H1 (cell line): ENCODE measurements around the gene CPXM1. TPM values are rescaled to one million over a fixed set of nuclear protein-coding genes. Genes with fewer than 3 reads are reported as not detected.

Experiments used
- CBX8 ChIP-seq: fragments of 300-800, 300-1000 bp; sonication (generic); IDR thresholded peaks from 2 replicates; pipeline ENCODE4 v1.7.1; 2016; ENCODE audit warnings: low read depth, low read length, borderline replicate concordance
- KDM5A ChIP-seq: fragments of 200-600 bp; IDR thresholded peaks from 2 replicates; pipeline ENCODE4 v1.7.1; 2012; ENCODE audit warnings: mild to moderate bottlenecking, low read length, inconsistent platforms, mixed read lengths
- polyA plus RNA-seq, 7 experiments: library from polyadenylated mRNA; depleted of rRNA in 3 of 7; stranded (reverse) in 5 of 7; unstranded in 2 of 7; fragments of >200 nt in 5 of 7; fragments of 200-250 nt in 2 of 7; gene quantifications; 1 replicate in 5 of 7; 2 replicates in 1 of 7; 4 replicates in 1 of 7; pipeline versions ENCODE4 v1.2.1 to v1.2.3, GENCODE V29; 2011 to 2013; ENCODE audit warnings: missing spikeins in 2 of 7, mixed read lengths in 2 of 7
- total RNA-seq: library from RNA; stranded (reverse); fragmentation: NEBNext Ultra II Directional; extraction: Animal tissue kit (Norgen Biotek cat#: 25700); gene quantifications from 2 replicates; pipeline ENCODE4 v1.2.1, GENCODE V29; 2021
- TF ChIP-seq, protein P1 (sequence below): IDR thresholded peaks from 2 replicates; pipeline ENCODE4 v1.6.1; 2012; ENCODE audit warnings: inconsistent platforms
- TF ChIP-seq, protein P2 (sequence below): IDR thresholded peaks from 2 replicates; pipeline ENCODE4 v1.6.1; 2012; ENCODE audit warnings: inconsistent platforms

The CPXM1 gene
- total and polyA plus RNA-seq, 2 of the 8 experiments (the other 6 are each of a cell fraction or from before 2014, with no cell fraction given): 31.3 to 81.9 TPM

DNA sequence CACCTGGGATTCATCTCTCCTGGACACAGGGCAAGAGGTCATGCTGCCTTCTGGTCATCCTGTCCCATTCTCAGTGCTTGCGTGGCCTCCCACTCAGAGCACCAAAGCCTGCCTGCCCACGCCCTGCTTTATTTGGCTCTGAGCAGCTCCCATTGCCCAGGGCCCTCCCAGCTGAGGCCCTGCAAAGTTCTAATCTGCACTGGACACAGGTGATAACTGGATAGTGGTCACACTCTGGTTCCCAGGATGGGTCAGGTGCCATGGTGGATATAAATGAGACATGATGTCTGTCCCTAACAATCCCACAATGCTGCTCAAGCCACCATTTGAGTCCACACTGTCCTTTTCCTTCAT lies 39.5 kb downstream of the CPXM1 start (continued):
- TF ChIP-seq, protein P1, sequence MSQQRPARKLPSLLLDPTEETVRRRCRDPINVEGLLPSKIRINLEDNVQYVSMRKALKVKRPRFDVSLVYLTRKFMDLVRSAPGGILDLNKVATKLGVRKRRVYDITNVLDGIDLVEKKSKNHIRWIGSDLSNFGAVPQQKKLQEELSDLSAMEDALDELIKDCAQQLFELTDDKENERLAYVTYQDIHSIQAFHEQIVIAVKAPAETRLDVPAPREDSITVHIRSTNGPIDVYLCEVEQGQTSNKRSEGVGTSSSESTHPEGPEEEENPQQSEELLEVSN: no peak
- TF ChIP-seq CBX8 (no peak), KDM5A (no peak)
- TF ChIP-seq, protein P2, sequence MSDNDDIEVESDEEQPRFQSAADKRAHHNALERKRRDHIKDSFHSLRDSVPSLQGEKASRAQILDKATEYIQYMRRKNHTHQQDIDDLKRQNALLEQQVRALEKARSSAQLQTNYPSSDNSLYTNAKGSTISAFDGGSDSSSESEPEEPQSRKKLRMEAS: no peak
- TF ChIP-seq, all 59 proteins: peak for 0
